Left ventricle myocardium inferior (tissue), 1 donor: ENCODE results near the gene DYNC1LI2. TPM values are rescaled to one million over a fixed set of nuclear protein-coding genes. Genes with fewer than 3 reads are reported as not detected.
"Not testable (repeated sequence)": the region's sequence is repeated elsewhere in the genome, so short reads cannot be mapped to it uniquely, and the experiment has no call there.

Experiments
- DNase-seq: peaks from one replicate; pipeline ENCODE4 v3.0.0-alpha.2; 2020
- H3K27ac ChIP-seq: fragments of 200-600 bp; replicated peaks from 2 replicates; pipeline ENCODE4 v1.8.0; 2021
- H3K27me3 ChIP-seq: fragments of 200-600 bp; 2 replicates; pipeline ENCODE4 v1.8.0; 2021; ENCODE audit warnings: low read depth
- H3K36me3 ChIP-seq: fragments of 200-600 bp; 2 replicates; pipeline ENCODE4 v1.8.0; 2021
- H3K4me1 ChIP-seq: fragments of 200-600 bp; 2 replicates; pipeline ENCODE4 v1.8.0; 2021
- H3K4me3 ChIP-seq: fragments of 200-600 bp; 2 replicates; pipeline ENCODE4 v1.8.0; 2021; ENCODE audit warnings: mild to moderate bottlenecking, moderate library complexity
- H3K9me3 ChIP-seq: fragments of 200-600 bp; replicated peaks from 2 replicates; pipeline ENCODE4 v1.8.0; 2021
- intact Hi-C: fragments of 100-400 bp; cut with micrococcal nuclease; formaldehyde crosslinking; loops from one replicate; pipeline ENCODE4 v1.11.0; 2022
- total RNA-seq: library from RNA; stranded (reverse); fragmentation: NEBNext Ultra II Directional; extraction: Animal tissue kit (Norgen Biotek cat#: 25700); gene quantifications from one replicate; pipeline ENCODE4 v1.2.1, GENCODE V29; 2021
- TF ChIP-seq, protein P1 (sequence below): fragments of 200-600 bp; IDR thresholded peaks from 2 replicates; pipeline ENCODE4 v1.8.0; 2021; ENCODE audit warnings: antibody characterized with exemption, mild to moderate bottlenecking, borderline replicate concordance
- donor health status: DM: no; HTN: yes; CAD: no; lungs with severe emphysema.

Gene DYNC1LI2
- total RNA-seq, 1 donor from 2014 or later = 82.9 TPM

DNA sequence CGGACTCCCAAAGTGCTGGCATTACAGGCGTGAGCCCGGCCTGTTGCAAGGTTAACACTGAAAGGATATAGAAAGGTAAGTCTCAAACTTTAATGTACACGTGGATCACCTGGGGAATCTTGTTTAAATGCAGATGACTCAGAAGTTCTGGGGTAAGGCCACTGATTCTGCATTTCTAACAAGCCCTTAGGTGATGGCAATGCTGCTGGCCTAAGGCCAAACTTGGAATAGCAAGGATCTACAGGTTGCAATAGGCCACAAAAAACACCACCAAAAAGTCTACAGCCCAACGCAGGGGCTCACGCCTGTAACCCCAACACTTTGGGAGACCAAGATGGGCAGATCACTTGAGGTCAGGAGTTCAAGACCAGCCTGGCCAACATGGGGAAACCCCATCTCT, 59.1 kb downstream of the DYNC1LI2 start:
- Histone ChIP-seq H3K27ac (no peak overlapping the region), H3K27me3 (no peaks in the 10 kb centered on the region), H3K36me3 (no peaks in the 10 kb centered on the region), H3K4me3 (no peak overlapping the region), H3K9me3 (no peaks in the 10 kb centered on the region), H3K4me1 (peaks cover 21% of the 10 kb centered on the region)
- DNase-seq = no peak
- intact Hi-C loops = no loop called here
- TF ChIP-seq, protein P1, sequence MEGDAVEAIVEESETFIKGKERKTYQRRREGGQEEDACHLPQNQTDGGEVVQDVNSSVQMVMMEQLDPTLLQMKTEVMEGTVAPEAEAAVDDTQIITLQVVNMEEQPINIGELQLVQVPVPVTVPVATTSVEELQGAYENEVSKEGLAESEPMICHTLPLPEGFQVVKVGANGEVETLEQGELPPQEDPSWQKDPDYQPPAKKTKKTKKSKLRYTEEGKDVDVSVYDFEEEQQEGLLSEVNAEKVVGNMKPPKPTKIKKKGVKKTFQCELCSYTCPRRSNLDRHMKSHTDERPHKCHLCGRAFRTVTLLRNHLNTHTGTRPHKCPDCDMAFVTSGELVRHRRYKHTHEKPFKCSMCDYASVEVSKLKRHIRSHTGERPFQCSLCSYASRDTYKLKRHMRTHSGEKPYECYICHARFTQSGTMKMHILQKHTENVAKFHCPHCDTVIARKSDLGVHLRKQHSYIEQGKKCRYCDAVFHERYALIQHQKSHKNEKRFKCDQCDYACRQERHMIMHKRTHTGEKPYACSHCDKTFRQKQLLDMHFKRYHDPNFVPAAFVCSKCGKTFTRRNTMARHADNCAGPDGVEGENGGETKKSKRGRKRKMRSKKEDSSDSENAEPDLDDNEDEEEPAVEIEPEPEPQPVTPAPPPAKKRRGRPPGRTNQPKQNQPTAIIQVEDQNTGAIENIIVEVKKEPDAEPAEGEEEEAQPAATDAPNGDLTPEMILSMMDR = no peak

DNA sequence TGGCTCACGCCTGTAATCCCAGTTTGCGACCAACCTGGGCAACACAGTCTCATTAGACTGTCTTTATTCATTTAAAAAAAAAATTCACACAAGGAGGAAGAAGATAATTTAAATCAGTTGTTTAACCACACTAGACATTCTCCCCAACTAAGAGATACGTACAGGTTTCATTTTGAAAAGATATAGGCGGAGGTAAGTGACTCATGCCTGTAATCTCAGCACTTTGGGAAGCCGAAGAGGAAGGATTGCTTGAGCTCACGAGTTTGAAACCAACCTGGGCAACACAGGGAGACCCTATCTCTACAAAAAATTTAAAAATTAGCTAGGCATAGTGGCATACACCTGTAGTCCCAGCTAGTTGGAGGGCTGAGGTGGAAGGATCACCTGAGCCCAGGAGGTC, 60.2 kb downstream of the DYNC1LI2 start:
- TF ChIP-seq, protein P1 = no peak
- intact Hi-C loops = no loop called here
- DNase-seq = no peak
- H3K36me3 ChIP-seq = no peaks in the 10 kb centered on the region
- no peaks in the 10 kb centered on the region for H3K27me3 ChIP-seq
- no peaks in the 10 kb centered on the region for H3K9me3 ChIP-seq
- no peak overlapping the region for H3K4me3 ChIP-seq
- peaks cover 15% of the 10 kb centered on the region for H3K4me1 ChIP-seq
- no peak overlapping the region for H3K27ac ChIP-seq

DNA sequence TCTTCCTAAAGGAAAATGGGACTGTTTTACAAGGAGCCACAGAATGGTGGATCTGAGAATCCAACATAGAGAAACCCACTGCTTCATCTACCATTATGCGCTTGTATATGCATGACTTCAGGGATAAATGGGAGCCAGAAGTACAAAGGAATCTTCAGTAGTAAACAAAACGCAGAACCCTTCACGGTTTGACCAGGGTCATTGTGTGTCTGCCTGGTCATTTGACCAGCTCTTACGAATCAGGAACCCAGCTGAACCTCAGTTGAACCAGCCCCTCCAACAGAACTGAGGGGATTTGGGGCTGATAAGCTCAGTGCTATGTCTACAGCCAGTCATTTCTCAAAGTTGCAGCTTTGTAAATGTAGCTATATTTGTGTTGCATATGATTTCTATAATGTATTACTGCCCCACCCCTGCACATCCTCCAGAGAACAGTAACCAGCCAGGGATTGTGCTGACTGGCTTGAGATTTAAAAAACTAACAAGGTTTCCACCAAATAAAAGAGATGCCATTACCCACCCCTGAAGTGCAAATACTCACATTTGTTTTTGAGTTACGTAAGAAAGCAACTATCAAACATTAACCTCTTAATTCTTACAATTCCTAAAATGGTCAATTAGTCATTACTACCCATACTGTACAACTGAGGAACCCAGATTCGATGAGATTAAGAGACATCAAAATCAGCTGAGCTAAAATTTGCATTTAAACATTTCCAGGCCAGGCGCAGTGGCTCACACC, 61.1 kb downstream of the DYNC1LI2 start:
- Histone ChIP-seq H3K27ac (no peak overlapping the region), H3K4me1 (peaks cover 6% of the 10 kb centered on the region), H3K4me3 (no peak overlapping the region), H3K36me3 (no peaks in the 10 kb centered on the region), H3K9me3 (no peaks in the 10 kb centered on the region), H3K27me3 (no peaks in the 10 kb centered on the region)
- no peak for DNase-seq
- TF ChIP-seq, protein P1 = no peak
- intact Hi-C loops = no loop called here

DNA sequence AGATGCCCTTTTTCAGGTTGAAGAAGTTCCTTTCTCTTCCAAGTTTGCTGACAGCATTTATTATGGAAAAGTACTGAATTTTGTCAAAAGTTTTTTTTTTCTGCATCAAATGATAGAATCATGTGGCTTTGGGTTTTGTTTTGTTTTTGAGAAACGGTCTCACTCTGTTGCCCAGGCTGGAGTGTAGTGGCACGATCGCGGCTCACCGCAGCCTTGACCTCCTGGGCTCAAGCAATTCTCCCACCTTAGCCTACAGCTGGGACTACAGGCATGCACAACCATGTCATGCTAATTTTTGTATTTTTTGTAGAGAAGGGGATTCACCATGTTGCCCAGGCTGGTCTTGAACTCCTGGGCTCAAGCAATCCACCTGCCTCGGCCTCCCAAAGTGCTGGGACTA, 62.1 kb downstream of the DYNC1LI2 start:
- Histone ChIP-seq H3K27me3 (no peaks in the 10 kb centered on the region), H3K9me3 (no peaks in the 10 kb centered on the region), H3K4me3 (no peak overlapping the region), H3K27ac (no peak overlapping the region), H3K4me1 (no peaks in the 10 kb centered on the region), H3K36me3 (no peaks in the 10 kb centered on the region)
- intact Hi-C loops = no loop called here
- TF ChIP-seq, protein P1 = no peak
- DNase-seq = no peak

DNA sequence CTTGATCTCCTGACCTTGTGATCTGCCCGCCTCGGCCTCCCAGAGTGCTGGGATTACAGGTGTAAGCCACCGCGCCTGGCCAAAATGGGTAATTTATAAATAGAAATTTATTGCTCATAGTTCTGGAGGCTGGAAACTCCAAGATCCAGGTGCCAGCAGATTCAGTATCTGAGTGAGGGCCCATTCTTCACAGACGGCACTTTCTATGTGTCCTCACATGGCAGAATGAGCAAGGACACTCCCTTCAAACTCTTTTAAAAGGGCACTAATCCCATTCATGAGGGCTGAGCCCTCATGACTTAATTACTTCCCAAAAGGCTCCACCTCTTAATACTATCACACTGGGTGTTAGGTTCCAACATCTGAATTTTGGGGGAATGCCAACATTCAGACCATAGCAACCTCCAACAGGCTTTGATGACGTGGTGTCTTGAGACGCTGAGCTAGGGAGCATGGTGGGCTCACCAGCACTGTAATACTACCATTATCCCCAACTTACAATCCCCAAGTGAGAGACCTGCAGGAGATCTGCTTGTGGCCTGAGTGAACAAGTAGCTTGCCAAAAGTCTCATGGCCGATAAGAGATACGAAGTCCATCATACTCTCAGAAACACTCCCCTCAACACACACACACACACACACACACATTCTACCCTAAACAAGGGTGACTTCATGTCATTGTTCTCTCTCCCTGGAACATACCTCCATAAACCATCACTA, 63.3 kb downstream of the DYNC1LI2 start:
- no peak for DNase-seq
- H3K36me3 ChIP-seq = no peaks in the 10 kb centered on the region
- H3K4me1 ChIP-seq = no peaks in the 10 kb centered on the region
- H3K4me3 ChIP-seq = no peak overlapping the region
- no peak overlapping the region for H3K27ac ChIP-seq
- no peaks in the 10 kb centered on the region for H3K9me3 ChIP-seq
- no peaks in the 10 kb centered on the region for H3K27me3 ChIP-seq
- TF ChIP-seq, protein P1 = no peak
- intact Hi-C loops = no loop called here

DNA sequence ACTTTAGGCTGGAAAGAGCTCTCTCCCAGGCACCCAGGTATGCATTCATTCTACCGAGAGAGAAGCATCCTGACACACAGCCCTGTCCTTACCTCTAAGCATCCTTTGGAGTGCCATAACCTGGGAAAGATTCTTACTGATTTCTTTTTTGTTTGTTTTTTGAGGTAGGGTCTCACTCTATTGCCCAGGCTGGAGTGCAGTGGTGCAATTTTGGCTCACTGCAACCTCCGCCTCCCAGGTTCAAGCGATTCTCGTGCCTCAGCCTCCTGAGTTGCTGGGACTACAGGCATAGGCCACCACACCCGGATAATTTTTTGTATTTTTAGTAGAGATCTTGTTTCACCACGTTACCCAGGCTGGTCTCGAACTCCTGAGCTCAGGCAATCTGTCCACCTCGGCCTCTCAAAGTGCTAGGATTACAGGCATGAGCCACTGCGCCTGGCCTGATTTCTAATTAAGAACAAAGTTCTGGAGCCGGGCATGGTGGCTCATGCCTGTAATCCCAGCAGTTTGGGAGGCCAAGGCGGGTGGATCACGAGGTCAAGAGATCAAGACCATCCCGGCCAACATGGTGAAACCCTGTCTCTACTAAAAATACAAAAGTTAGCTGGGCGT, 65.8 kb downstream of the DYNC1LI2 start:
- DNase-seq, H3K9me3 ChIP-seq, H3K36me3 ChIP-seq, H3K27ac ChIP-seq, H3K4me3 ChIP-seq, intact Hi-C loops, H3K4me1 ChIP-seq, H3K27me3 ChIP-seq: not testable (repeated sequence)
